ENCODE measurements around the gene ACYP2.

The ACYP2 gene

DNA sequence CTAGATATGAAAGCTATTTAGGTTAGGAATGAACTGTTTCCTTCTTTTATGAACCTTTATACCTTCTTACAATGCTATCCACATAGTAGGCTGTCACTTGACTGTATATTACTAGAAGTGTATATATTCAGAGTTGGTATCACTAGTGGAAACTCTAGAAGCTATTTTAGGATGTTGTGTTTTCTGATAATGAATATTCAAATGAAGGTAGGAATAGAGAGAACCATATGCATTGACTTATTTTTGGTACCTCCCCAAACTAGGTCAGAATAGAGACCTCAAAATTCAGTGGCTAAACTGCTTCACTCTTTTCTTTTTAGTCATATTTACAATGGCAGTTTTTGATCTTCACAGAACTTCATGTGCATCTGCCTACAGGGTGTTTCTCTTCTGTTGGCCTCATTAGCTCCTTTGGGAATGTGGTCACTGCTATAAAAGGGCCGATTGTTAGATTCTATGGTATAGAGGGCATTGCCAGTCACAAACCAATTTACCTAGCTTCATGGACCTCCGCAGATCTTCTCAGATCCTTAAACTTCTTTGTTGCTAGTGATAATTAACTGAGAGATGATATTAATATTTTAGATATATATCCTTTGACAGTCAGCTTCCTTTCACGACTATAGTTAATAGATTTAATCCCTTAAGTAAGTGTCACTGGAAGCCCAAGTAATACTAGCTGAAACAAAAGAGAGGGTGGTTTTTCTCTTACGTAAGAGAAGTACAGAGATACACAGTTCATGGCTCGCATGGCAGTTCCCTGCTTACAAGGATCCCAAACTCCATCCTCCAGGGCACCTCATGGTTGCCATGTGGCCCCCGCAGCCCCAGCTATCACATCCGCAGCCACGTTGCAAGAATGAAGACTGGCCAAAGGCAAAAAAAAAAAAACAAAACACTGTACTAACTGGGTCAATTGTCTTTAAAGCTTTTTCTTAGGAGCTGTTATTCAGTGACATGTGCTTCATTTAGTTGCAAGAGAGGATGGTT lies 79.6 kb downstream of the ACYP2 start:
- TF ChIP-seq, protein P1, sequence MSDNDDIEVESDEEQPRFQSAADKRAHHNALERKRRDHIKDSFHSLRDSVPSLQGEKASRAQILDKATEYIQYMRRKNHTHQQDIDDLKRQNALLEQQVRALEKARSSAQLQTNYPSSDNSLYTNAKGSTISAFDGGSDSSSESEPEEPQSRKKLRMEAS (IDR thresholded peaks at IDR 0.05; ENCODE audit: low read depth, low read length), result no peak
- no peak for DNase-seq (ENCODE audit: low read depth)
- no peak overlapping the region for H3K4me3 ChIP-seq (ENCODE audit: low read depth, low read length)

DNA sequence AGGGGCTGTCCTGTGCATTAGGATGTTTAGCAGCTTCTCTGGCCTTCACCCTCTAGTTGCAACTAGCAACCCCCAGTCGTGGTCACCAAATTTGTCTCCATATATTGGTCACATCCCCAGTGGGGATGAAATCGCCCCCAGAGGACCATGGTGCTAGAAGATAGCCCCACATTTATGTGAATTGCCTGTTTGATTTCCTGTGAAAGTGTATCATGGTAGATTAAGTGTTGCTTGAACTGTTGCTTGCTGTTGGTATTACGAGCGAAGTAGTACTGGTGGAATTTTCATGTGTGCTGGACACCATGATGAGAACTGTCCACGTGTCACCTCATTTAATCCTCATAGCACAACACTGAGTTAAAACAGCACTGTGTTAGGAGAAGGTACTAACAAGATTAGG lies 81.2 kb downstream of the ACYP2 start:
- TF ChIP-seq, protein P2, sequence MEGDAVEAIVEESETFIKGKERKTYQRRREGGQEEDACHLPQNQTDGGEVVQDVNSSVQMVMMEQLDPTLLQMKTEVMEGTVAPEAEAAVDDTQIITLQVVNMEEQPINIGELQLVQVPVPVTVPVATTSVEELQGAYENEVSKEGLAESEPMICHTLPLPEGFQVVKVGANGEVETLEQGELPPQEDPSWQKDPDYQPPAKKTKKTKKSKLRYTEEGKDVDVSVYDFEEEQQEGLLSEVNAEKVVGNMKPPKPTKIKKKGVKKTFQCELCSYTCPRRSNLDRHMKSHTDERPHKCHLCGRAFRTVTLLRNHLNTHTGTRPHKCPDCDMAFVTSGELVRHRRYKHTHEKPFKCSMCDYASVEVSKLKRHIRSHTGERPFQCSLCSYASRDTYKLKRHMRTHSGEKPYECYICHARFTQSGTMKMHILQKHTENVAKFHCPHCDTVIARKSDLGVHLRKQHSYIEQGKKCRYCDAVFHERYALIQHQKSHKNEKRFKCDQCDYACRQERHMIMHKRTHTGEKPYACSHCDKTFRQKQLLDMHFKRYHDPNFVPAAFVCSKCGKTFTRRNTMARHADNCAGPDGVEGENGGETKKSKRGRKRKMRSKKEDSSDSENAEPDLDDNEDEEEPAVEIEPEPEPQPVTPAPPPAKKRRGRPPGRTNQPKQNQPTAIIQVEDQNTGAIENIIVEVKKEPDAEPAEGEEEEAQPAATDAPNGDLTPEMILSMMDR (IDR thresholded peaks at IDR 0.05; ENCODE audit: low read depth, low read length), result no peak
- TF ChIP-seq POLR2A (IDR thresholded peaks at IDR 0.05; ENCODE audit: extremely low read depth, insufficient read length) (no peak), MYC (IDR thresholded peaks at IDR 0.05; ENCODE audit: low read depth, low read length) (no peak)
- TF ChIP-seq, protein P1 (IDR thresholded peaks at IDR 0.05; ENCODE audit: low read depth, low read length), result no peak
- no peak for DNase-seq (ENCODE audit: low read depth)
- no peak overlapping the region for H3K4me3 ChIP-seq (ENCODE audit: low read depth, low read length)

DNA sequence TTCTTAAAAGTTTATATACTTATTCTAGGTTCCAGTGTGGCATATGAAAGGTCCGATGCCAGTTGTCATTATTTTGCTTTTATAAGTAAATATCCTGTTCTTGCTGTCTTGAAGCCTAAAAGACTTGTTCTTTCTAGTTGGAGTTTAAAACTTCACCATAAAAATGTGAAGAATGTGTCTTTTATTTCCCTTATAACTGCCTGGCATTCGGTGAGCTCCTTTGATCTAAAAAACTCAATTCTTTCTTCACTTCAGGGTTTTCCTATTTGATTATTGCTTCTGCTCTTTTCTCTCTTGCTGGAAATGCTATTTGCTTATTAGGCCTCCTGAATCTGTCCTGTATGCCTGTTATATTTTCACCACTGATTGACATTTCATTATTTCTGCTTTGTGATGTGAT lies 89.1 kb downstream of the ACYP2 start:
- H3K4me3 ChIP-seq (ENCODE audit: low read depth, low read length), result no peak overlapping the region
- TF ChIP-seq POLR2A (IDR thresholded peaks at IDR 0.05; ENCODE audit: extremely low read depth, insufficient read length) (no peak), MYC (IDR thresholded peaks at IDR 0.05; ENCODE audit: low read depth, low read length) (no peak)
- TF ChIP-seq, protein P1 (IDR thresholded peaks at IDR 0.05; ENCODE audit: low read depth, low read length), result no peak
- TF ChIP-seq, protein P2 (IDR thresholded peaks at IDR 0.05; ENCODE audit: low read depth, low read length), result no peak
- no peak for DNase-seq (ENCODE audit: low read depth)

DNA sequence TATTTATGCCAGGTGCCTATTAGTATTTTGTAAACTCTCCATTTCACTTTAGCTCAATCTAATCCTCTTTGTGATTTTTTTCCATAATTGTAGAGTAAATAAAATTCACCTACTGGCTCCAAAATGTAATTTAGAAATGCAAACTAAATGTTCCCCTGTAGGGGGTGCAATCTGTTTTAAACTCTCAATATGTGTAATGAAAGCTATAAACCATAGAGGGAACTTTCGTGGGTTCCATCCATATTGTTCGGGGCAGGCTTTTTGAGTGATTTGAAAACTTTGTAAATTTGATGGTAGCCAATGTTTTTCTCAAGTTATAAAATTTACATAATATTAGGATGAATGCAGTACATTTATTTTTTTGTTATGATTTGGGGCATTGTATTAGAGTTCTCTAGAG lies 91.2 kb downstream of the ACYP2 start:
- TF ChIP-seq, protein P2 (IDR thresholded peaks at IDR 0.05; ENCODE audit: low read depth, low read length), result peak; percentile 40
- no peak for TF ChIP-seq POLR2A (IDR thresholded peaks at IDR 0.05; ENCODE audit: extremely low read depth, insufficient read length)
- H3K4me3 ChIP-seq (ENCODE audit: low read depth, low read length), result no peak overlapping the region
- DNase-seq (ENCODE audit: low read depth), result peak; percentile 48

DNA sequence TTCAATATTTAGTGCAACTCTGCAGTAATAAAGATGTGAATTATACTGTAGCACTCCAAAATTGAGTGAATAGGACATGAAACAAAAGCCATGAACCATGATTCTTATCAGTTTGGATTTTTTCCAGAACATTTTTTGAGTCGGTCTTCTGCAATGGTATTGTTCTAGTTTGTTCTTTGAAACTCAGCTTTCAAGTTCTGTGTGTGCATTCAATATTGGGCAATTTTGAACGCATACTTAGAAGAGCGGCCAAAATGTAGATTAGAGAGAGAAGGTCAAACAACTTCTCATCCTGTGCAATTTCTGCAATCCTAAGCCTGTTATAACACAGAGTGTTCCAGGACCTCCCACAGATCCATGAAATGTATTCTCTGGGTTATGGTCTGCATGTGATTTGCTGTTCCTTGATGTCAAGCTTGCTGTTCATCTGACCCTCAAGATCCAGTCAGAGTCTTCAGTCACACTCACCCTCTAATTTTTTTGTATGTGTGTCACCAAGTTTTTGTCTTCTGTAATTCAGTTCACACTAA lies 92.3 kb downstream of the ACYP2 start:
- TF ChIP-seq POLR2A (IDR thresholded peaks at IDR 0.05; ENCODE audit: extremely low read depth, insufficient read length) (no peak), MYC (IDR thresholded peaks at IDR 0.05; ENCODE audit: low read depth, low read length) (no peak)
- TF ChIP-seq, protein P1 (IDR thresholded peaks at IDR 0.05; ENCODE audit: low read depth, low read length), result no peak
- TF ChIP-seq, protein P2 (IDR thresholded peaks at IDR 0.05; ENCODE audit: low read depth, low read length), result no peak
- DNase-seq (ENCODE audit: low read depth), result no peak
- no peak overlapping the region for H3K4me3 ChIP-seq (ENCODE audit: low read depth, low read length)

All from NB4 (cell line).